SU-DHL-6 (cell line): ENCODE data around the gene CORO6.

Experiments
- H2AFZ ChIP-seq: fragments of 200-600 bp; sonication (generic); 2 replicates; pipeline ENCODE4 v1.6.1; 2014; ENCODE audit warnings: low read depth, mild to moderate bottlenecking, moderate library complexity, mixed read lengths, antibody characterized with exemption, low read length; ENCODE audit not compliant: severe bottlenecking
- H3F3A ChIP-seq: fragments of 200-600 bp; shearing (Covaris generic); 2 replicates; pipeline ENCODE4 v1.6.0; 2016; ENCODE audit warnings: antibody characterized with exemption, mild to moderate bottlenecking; ENCODE audit not compliant: insufficient read depth
- H3K27ac ChIP-seq: fragments of 200-600 bp; sonication (generic); 2 replicates; pipeline ENCODE4 v1.5.1; 2016; ENCODE audit warnings: low read depth, mild to moderate bottlenecking, low read length, moderate library complexity, mixed read lengths
- H3K27me3 ChIP-seq: fragments of 200-600 bp; sonication (generic), shearing (Covaris generic); 2 replicates; pipeline ENCODE4 v1.6.0; 2014; ENCODE audit warnings: mild to moderate bottlenecking, low read length
- H3K36me3 ChIP-seq: fragments of 200-600 bp; sonication (generic); 2 replicates; pipeline ENCODE4 v1.6.1; 2014; ENCODE audit warnings: mild to moderate bottlenecking, low read length, mixed read lengths
- H3K4me2 ChIP-seq: fragments of 300-600, 200-600 bp; shearing (Covaris generic), sonication (generic); 2 replicates; pipeline ENCODE4 v1.6.0; 2014; ENCODE audit warnings: low read length, low read depth, mild to moderate bottlenecking; ENCODE audit not compliant: poor library complexity, severe bottlenecking
- H3K4me3 ChIP-seq: fragments of 200-600 bp; sonication (generic); 2 replicates; pipeline ENCODE4 v1.5.1; 2014; ENCODE audit warnings: antibody characterized with exemption, low read length, mild to moderate bottlenecking, mixed read lengths; ENCODE audit not compliant: insufficient read depth, poor library complexity, severe bottlenecking
- H3K79me2 ChIP-seq: fragments of 200-600 bp; sonication (generic); 2 replicates; pipeline ENCODE4 v1.6.1; 2014; ENCODE audit warnings: mild to moderate bottlenecking, low read length, moderate library complexity; ENCODE audit not compliant: insufficient read depth
- H3K9ac ChIP-seq: fragments of 200-600 bp; sonication (generic); 2 replicates; pipeline ENCODE4 v1.7.0; 2014; ENCODE audit warnings: mild to moderate bottlenecking, low read length
- H3K9me2 ChIP-seq: fragments of 200-600 bp; sonication (generic); replicated peaks from 2 replicates; pipeline ENCODE4 v1.6.1; 2014; ENCODE audit warnings: low read length; ENCODE audit not compliant: insufficient read depth
- H3K9me3 ChIP-seq: fragments of 200-600 bp; sonication (generic); 2 replicates; pipeline ENCODE4 v1.6.1; 2014; ENCODE audit warnings: low read length, mixed read lengths; ENCODE audit not compliant: insufficient read depth
- H4K20me1 ChIP-seq: fragments of 200-600 bp; sonication (generic); 2 replicates; pipeline ENCODE4 v1.6.1; 2014; ENCODE audit warnings: low read depth, mild to moderate bottlenecking, antibody characterized with exemption, low read length, moderate library complexity, mixed read lengths
- CTCF ChIP-seq: fragments of 200-600 bp; sonication (generic); IDR thresholded peaks from one replicate; pipeline ENCODE4 v1.5.1; 2017; ENCODE audit warnings: antibody characterized with exemption, mild to moderate bottlenecking, low read length, moderate library complexity; ENCODE audit not compliant: insufficient read depth, poor library complexity, severe bottlenecking
- EZH2phosphoT487 ChIP-seq: fragments of 200-600 bp; sonication (generic), shearing (Covaris generic); conservative IDR thresholded peaks from 2 replicates; pipeline ENCODE4 v1.6.1; 2018; ENCODE audit warnings: mild to moderate bottlenecking, antibody characterized with exemption, low read length, moderate library complexity, mixed read lengths

Gene CORO6

DNA sequence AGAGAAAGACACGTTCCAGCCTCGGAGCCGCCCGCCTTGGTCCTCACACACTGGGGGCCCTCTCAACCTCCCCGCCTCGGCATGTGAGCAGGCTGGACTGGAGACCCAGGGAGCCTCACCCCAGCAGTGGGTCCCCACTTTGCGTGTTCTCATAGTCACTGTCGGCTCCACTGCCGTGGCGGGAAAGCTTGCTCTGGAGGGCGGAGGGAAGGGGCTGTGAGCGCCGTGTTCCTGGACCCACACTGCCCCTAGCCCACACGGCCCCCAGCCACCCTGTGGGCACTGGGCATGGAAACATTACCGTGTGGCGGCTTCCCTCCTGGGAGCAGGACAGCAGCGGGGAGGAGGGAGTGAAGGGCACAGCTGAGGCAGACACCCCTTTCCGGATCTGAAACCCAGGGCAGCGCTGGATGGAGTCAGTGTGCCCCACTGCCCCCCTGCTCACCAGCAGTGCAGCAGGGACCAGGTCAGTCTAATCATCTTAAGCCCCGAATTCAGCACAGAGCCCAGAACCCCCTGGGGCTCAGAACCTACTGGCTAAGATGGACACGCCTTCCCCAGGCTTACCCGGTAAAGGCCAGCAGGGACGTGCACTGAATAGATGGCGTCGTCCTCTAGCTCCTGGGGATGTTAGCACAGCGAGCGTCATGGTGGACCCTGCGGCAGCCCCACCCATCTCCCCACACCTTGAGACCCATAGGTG, 47.0 kb downstream of the CORO6 start:
- no peaks in the 10 kb centered on the region for H3K9me3 ChIP-seq
- no peaks in the 10 kb centered on the region for H3K36me3 ChIP-seq
- H3F3A ChIP-seq: no peaks in the 10 kb centered on the region
- no peaks in the 10 kb centered on the region for H3K9me2 ChIP-seq
- no peaks in the 10 kb centered on the region for H4K20me1 ChIP-seq
- H2AFZ ChIP-seq: no peak overlapping the region
- H3K27me3 ChIP-seq: no peaks in the 10 kb centered on the region
- H3K4me2 ChIP-seq: no peak overlapping the region
- H3K79me2 ChIP-seq: no peaks in the 10 kb centered on the region
- H3K9ac ChIP-seq: no peak overlapping the region
- no peak overlapping the region for H3K27ac ChIP-seq
- TF ChIP-seq CTCF (no peak), EZH2phosphoT487 (no peak)
- H3K4me3 ChIP-seq: no peak overlapping the region

GRCh38 chr17:29574732-29575510, 47.8 kb downstream of the CORO6 start:
- H3K9me2 ChIP-seq: no peaks in the 10 kb centered on the region

GRCh38 chr17:29573871-29574731, 48.6 kb downstream of the CORO6 start:
- no peaks in the 10 kb centered on the region for H3K27me3 ChIP-seq
- no peaks in the 10 kb centered on the region for H3K9me2 ChIP-seq
- no peaks in the 10 kb centered on the region for H3K9me3 ChIP-seq
- TF ChIP-seq EZH2phosphoT487 (no peak), CTCF (no peak)
- H3K79me2 ChIP-seq: no peaks in the 10 kb centered on the region
- H4K20me1 ChIP-seq: no peaks in the 10 kb centered on the region
- H2AFZ ChIP-seq: no peak overlapping the region
- H3F3A ChIP-seq: no peaks in the 10 kb centered on the region
- H3K27ac ChIP-seq: no peak overlapping the region
- no peak overlapping the region for H3K4me3 ChIP-seq
- no peak overlapping the region for H3K9ac ChIP-seq
- no peaks in the 10 kb centered on the region for H3K36me3 ChIP-seq
- no peak overlapping the region for H3K4me2 ChIP-seq

More at GRCh38 chr17:29574732-29575510, 47.8 kb downstream of the CORO6 start:
- Histone ChIP-seq H3K9ac (no peak overlapping the region), H3K36me3 (no peaks in the 10 kb centered on the region), H3K27me3 (no peaks in the 10 kb centered on the region), H3K9me3 (no peaks in the 10 kb centered on the region), H3K27ac (no peak overlapping the region), H3K79me2 (no peaks in the 10 kb centered on the region), H3K4me2 (no peak overlapping the region), H4K20me1 (no peaks in the 10 kb centered on the region), H3F3A (no peaks in the 10 kb centered on the region), H3K4me3 (no peak overlapping the region), H2AFZ (no peak overlapping the region)
- TF ChIP-seq CTCF: no peak
- no peak for TF ChIP-seq EZH2phosphoT487
